ENCODE data around the gene VCL.

Gene VCL

GRCh38 chr10:74079936-74080590, 82.1 kb downstream of the VCL start:
- DNase-seq, result no peak

- peak; percentile 21 for DNase-seq
Measured at GRCh38 chr10:74081192-74081803, 83.4 kb downstream of the VCL start.

GRCh38 chr10:74081941-74082718, 84.2 kb downstream of the VCL start:
- no peak for DNase-seq

GRCh38 chr10:74083304-74083703, 85.4 kb downstream of the VCL start:
- DNase-seq, result no peak

GRCh38 chr10:74084955-74085354, 87.0 kb downstream of the VCL start:
- no peak for DNase-seq

GRCh38 chr10:74086317-74086716, 88.4 kb downstream of the VCL start:
- no peak for DNase-seq

GRCh38 chr10:74088722-74089121, 90.8 kb downstream of the VCL start:
- DNase-seq, result no peak

GRCh38 chr10:74092372-74092771, 94.5 kb downstream of the VCL start:
- no peak for DNase-seq

- DNase-seq, result no peak
Measured at GRCh38 chr10:74093530-74094164, 95.7 kb downstream of the VCL start.

- DNase-seq, result no peak
Measured at GRCh38 chr10:74094231-74094630, 96.3 kb downstream of the VCL start.

GRCh38 chr10:74096777-74097176, 98.9 kb downstream of the VCL start:
- no peak for DNase-seq

- no peak for DNase-seq
Measured at GRCh38 chr10:74097776-74098175, 99.9 kb downstream of the VCL start.

- no peak for DNase-seq
Measured at GRCh38 chr10:74099420-74099819, 101.5 kb downstream of the VCL start.

- DNase-seq, result no peak
Measured at GRCh38 chr10:74099836-74100235, 101.9 kb downstream of the VCL start.

- DNase-seq, result peak; percentile 1
Measured at GRCh38 chr10:74103560-74104258, 105.8 kb downstream of the VCL start.

- DNase-seq, result no peak
Measured at GRCh38 chr10:74104480-74104879, 106.6 kb downstream of the VCL start.

GRCh38 chr10:74104996-74105395, 107.1 kb downstream of the VCL start:
- DNase-seq, result no peak

GRCh38 chr10:74107391-74107790, 109.5 kb downstream of the VCL start:
- no peak for DNase-seq

- DNase-seq, result no peak
Measured at GRCh38 chr10:74109452-74109851, 111.5 kb downstream of the VCL start.

- no peak for DNase-seq
Measured at GRCh38 chr10:74110120-74110519, 112.2 kb downstream of the VCL start.

- DNase-seq, result no peak
Measured at GRCh38 chr10:74111799-74112198, 113.9 kb downstream of the VCL start.

GRCh38 chr10:74113546-74113945, 115.6 kb downstream of the VCL start:
- DNase-seq, result no peak

- no peak for DNase-seq
Measured at GRCh38 chr10:74114041-74114448, 116.1 kb downstream of the VCL start.
